Measurements from ENCODE around the gene MPC2. TPM values are rescaled to one million over a fixed set of nuclear protein-coding genes. Genes with fewer than 3 reads are reported as not detected.
A peak's percentile ranks its signal among the peaks of the same experiment; 100 is the strongest.

The MPC2 gene
- total and polyA plus RNA-seq, 2 experiments from 2014 or later = 65.5 to 188 TPM

GRCh38 chr1:167966050-167966449, 29.2 kb upstream of the MPC2 start:
- H2AFZ ChIP-seq = no peak overlapping the region
- peaks cover 13% of the 10 kb centered on the region; the same call in 1 of the 2 replicates for H4K20me1 ChIP-seq (ENCODE audit: insufficient read depth)
- H3K27ac ChIP-seq = no peak overlapping the region
- no peak for DNase-seq
- in situ Hi-C loops (cut with MboI) = no loop called here
- no peaks in the 10 kb centered on the region for H3K27me3 ChIP-seq (replicated peaks; ENCODE audit: insufficient read depth)
- H3K4me1 ChIP-seq (ENCODE audit: insufficient read depth) = peaks cover 10% of the 10 kb centered on the region
- WGBS, 2 experiments (ENCODE audit: low coverage in 1 of 2, low lambda C conversion rate in 2 of 2, missing lambda C conversion rate in 2 of 2) = 67 to 70% methylated on average over 4 of the region's 4 CpGs
- H3K79me2 ChIP-seq (ENCODE audit: insufficient read depth) = peaks cover 98% of the 10 kb centered on the region
- H3K9me2 ChIP-seq (ENCODE audit: insufficient read depth) = no peaks in the 10 kb centered on the region
- H3F3A ChIP-seq (ENCODE audit: insufficient read depth) = peaks cover 9% of the 10 kb centered on the region
- H3K4me3 ChIP-seq = no peak overlapping the region
- TF ChIP-seq EZH2phosphoT487 (IDR thresholded peaks at IDR 0.05; ENCODE audit: insufficient read depth, low read depth) (no peak), EZH2 (IDR thresholded peaks at IDR 0.05; ENCODE audit: insufficient read depth, poor library complexity, severe bottlenecking) (no peak)
- no peaks in the 10 kb centered on the region for H3K9me3 ChIP-seq (ENCODE audit: low read depth)
- no peak overlapping the region for H3K4me2 ChIP-seq (ENCODE audit: unreplicated experiment)
- H3K9ac ChIP-seq = no peak overlapping the region
- H3K36me3 ChIP-seq (ENCODE audit: low read depth) = peaks cover 37% of the 10 kb centered on the region

GRCh38 chr1:167964646-167965045, 27.8 kb upstream of the MPC2 start:
- Histone ChIP-seq H2AFZ (no peak overlapping the region), H3K36me3 (ENCODE audit: low read depth) (peaks cover 37% of the 10 kb centered on the region), H3F3A (ENCODE audit: insufficient read depth) (peaks cover 9% of the 10 kb centered on the region), H3K4me2 (ENCODE audit: unreplicated experiment) (no peak overlapping the region), H3K9ac (no peak overlapping the region), H3K4me3 (no peak overlapping the region), H3K9me2 (ENCODE audit: insufficient read depth) (no peaks in the 10 kb centered on the region), H3K4me1 (ENCODE audit: insufficient read depth) (peaks cover 10% of the 10 kb centered on the region), H3K27ac (no peak overlapping the region), H3K9me3 (ENCODE audit: low read depth) (no peaks in the 10 kb centered on the region), H3K79me2 (ENCODE audit: insufficient read depth) (peaks cover 98% of the 10 kb centered on the region), H3K27me3 (replicated peaks; ENCODE audit: insufficient read depth) (no peaks in the 10 kb centered on the region), H4K20me1 (ENCODE audit: insufficient read depth) (peaks cover 13% of the 10 kb centered on the region; the same call in 1 of the 2 replicates)
- WGBS, 2 experiments (ENCODE audit: low coverage in 1 of 2, low lambda C conversion rate in 2 of 2, missing lambda C conversion rate in 2 of 2) = 86 to 89% methylated on average over 4 of the region's 4 CpGs
- DNase-seq = no peak
- in situ Hi-C loops (cut with MboI) = no loop called here
- TF ChIP-seq EZH2phosphoT487 (IDR thresholded peaks at IDR 0.05; ENCODE audit: insufficient read depth, low read depth) (no peak), EZH2 (IDR thresholded peaks at IDR 0.05; ENCODE audit: insufficient read depth, poor library complexity, severe bottlenecking) (no peak)

- peaks cover 100% of the 10 kb centered on the region for H3K79me2 ChIP-seq (ENCODE audit: insufficient read depth)
- no peak overlapping the region for H3K27ac ChIP-seq
- H4K20me1 ChIP-seq (ENCODE audit: insufficient read depth) = peaks cover 14% of the 10 kb centered on the region
- peaks cover 7% of the 10 kb centered on the region for H3K4me1 ChIP-seq (ENCODE audit: insufficient read depth)
- H3K9me3 ChIP-seq (ENCODE audit: low read depth) = no peaks in the 10 kb centered on the region
- no peak overlapping the region for H3K4me2 ChIP-seq (ENCODE audit: unreplicated experiment)
- H3K36me3 ChIP-seq (ENCODE audit: low read depth) = peaks cover 18% of the 10 kb centered on the region; the same call in 1 of the 2 replicates
- H3K9ac ChIP-seq = no peak overlapping the region
- no peak overlapping the region for H2AFZ ChIP-seq
- no peaks in the 10 kb centered on the region for H3K9me2 ChIP-seq (ENCODE audit: insufficient read depth)
- no peak overlapping the region for H3K4me3 ChIP-seq
- no peaks in the 10 kb centered on the region for H3K27me3 ChIP-seq (replicated peaks; ENCODE audit: insufficient read depth)
- TF ChIP-seq EZH2 (IDR thresholded peaks at IDR 0.05; ENCODE audit: insufficient read depth, poor library complexity, severe bottlenecking) = no peak
- no peak for TF ChIP-seq EZH2phosphoT487 (IDR thresholded peaks at IDR 0.05; ENCODE audit: insufficient read depth, low read depth)
- in situ Hi-C loops (cut with MboI) = no loop called here
- H3F3A ChIP-seq (ENCODE audit: insufficient read depth) = peaks cover 25% of the 10 kb centered on the region
- peak; percentile 31 for DNase-seq
Measured at GRCh38 chr1:167957710-167958109, 20.8 kb upstream of the MPC2 start.

GRCh38 chr1:167955915-167956314, 19.0 kb upstream of the MPC2 start:
- H3K4me2 ChIP-seq (ENCODE audit: unreplicated experiment) = no peak overlapping the region
- no peaks in the 10 kb centered on the region for H3K9me3 ChIP-seq (ENCODE audit: low read depth)
- no peak overlapping the region for H3K27ac ChIP-seq
- TF ChIP-seq EZH2phosphoT487 (IDR thresholded peaks at IDR 0.05; ENCODE audit: insufficient read depth, low read depth) (no peak), EZH2 (IDR thresholded peaks at IDR 0.05; ENCODE audit: insufficient read depth, poor library complexity, severe bottlenecking) (no peak)
- peaks cover 10% of the 10 kb centered on the region for H3K4me1 ChIP-seq (ENCODE audit: insufficient read depth)
- no peak overlapping the region for H3K4me3 ChIP-seq
- in situ Hi-C loops (cut with MboI) = no loop called here
- H4K20me1 ChIP-seq (ENCODE audit: insufficient read depth) = peaks cover 14% of the 10 kb centered on the region; the same call in 1 of the 2 replicates
- no peak overlapping the region for H2AFZ ChIP-seq
- H3K27me3 ChIP-seq (replicated peaks; ENCODE audit: insufficient read depth) = no peaks in the 10 kb centered on the region
- no peak overlapping the region for H3K9ac ChIP-seq
- peak; percentile 52 for DNase-seq
- peaks cover 21% of the 10 kb centered on the region for H3F3A ChIP-seq (ENCODE audit: insufficient read depth)
- H3K79me2 ChIP-seq (ENCODE audit: insufficient read depth) = peaks cover 100% of the 10 kb centered on the region
- 98 to 100% methylated on average over 2 of the region's 2 CpGs for WGBS, 2 experiments (ENCODE audit: low coverage in 1 of 2, low lambda C conversion rate in 2 of 2, missing lambda C conversion rate in 2 of 2)
- H3K9me2 ChIP-seq (ENCODE audit: insufficient read depth) = no peaks in the 10 kb centered on the region
- H3K36me3 ChIP-seq (ENCODE audit: low read depth) = peaks cover 21% of the 10 kb centered on the region

- Histone ChIP-seq H3K4me2 (ENCODE audit: unreplicated experiment) (no peak overlapping the region), H3K9me3 (ENCODE audit: low read depth) (no peaks in the 10 kb centered on the region), H3K79me2 (ENCODE audit: insufficient read depth) (peaks cover 100% of the 10 kb centered on the region), H3K9me2 (ENCODE audit: insufficient read depth) (no peaks in the 10 kb centered on the region), H3F3A (ENCODE audit: insufficient read depth) (no peaks in the 10 kb centered on the region), H3K4me3 (no peak overlapping the region), H3K9ac (no peak overlapping the region), H4K20me1 (ENCODE audit: insufficient read depth) (peaks cover 22% of the 10 kb centered on the region), H2AFZ (no peak overlapping the region), H3K36me3 (ENCODE audit: low read depth) (peaks cover 18% of the 10 kb centered on the region), H3K4me1 (ENCODE audit: insufficient read depth) (peaks cover 22% of the 10 kb centered on the region; the same call in 1 of the 2 replicates), H3K27ac (no peak overlapping the region), H3K27me3 (replicated peaks; ENCODE audit: insufficient read depth) (no peaks in the 10 kb centered on the region)
- DNase-seq = no peak
- in situ Hi-C loops (cut with MboI) = no loop called here
- no peak for TF ChIP-seq EZH2 (IDR thresholded peaks at IDR 0.05; ENCODE audit: insufficient read depth, poor library complexity, severe bottlenecking)
- no peak for TF ChIP-seq EZH2phosphoT487 (IDR thresholded peaks at IDR 0.05; ENCODE audit: insufficient read depth, low read depth)
- WGBS, 2 experiments (ENCODE audit: low coverage in 1 of 2, low lambda C conversion rate in 2 of 2, missing lambda C conversion rate in 2 of 2) = 42 to 54% methylated on average over 1 of the region's 1 CpG
Measured at GRCh38 chr1:167950569-167950968, 13.7 kb upstream of the MPC2 start.

Data from GM23248 (cell line).